GM19043 (cell line): ENCODE results near the gene CDC25A.

ENCODE experiments used
- ATAC-seq: cut with Tn5 transposase; IDR thresholded peaks from one replicate; pipeline ENCODE4 v1.9.1; 2021; ENCODE audit warnings: low read depth; ENCODE audit not compliant: unreplicated experiment

CDC25A gene

DNA sequence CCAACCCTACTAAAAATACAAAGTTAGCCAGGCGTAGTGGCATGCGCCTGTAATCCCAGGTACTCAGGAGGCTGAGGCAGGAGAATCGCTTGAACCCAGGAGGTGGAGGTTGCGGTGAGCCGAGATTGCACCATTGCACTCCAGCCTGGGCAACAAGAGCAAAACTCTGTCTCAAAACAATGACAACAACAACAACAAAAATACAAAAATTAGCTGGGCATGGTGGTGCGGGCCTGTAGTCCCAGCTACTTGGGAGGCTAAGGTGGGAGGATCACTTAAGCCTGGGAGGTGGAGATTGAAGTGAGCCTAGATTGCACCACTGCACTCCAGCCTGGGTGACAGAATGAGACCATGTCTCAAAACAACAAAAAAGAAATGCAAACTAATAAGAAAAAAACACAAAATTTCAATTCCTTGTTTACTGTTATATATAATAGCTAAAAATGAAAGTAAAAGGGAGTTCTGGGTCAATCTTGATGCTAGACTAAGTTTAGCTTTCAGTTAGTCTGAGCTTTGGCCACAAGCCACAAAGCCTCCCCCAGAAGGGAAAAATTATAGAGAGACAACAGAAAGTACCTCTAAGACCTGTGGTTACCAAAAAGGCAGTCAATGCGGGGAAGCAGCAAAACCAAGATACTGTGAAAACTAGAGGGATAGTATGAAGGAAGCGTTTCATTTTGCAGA is 76.0 kb downstream of the CDC25A start:
- peak; percentile 95 for ATAC-seq

DNA sequence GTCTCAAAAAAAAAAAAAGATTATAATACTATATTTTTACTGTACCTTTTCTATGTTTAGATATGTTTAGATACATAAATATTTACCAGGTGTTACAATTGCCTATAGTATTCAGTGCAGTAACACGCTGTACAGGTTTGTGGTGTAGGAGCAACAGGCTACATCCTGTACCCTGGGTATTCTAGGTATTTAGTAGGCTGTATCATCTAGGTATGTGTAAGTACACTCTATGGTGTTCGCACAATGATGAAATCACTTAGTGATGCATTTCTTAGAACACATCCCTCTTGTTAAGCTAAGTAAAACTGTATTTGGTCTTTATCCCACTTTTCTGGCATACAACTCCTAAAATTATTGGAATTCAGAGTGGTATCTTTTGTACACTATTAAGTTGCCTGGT is 77.8 kb downstream of the CDC25A start:
- no peak for ATAC-seq

DNA sequence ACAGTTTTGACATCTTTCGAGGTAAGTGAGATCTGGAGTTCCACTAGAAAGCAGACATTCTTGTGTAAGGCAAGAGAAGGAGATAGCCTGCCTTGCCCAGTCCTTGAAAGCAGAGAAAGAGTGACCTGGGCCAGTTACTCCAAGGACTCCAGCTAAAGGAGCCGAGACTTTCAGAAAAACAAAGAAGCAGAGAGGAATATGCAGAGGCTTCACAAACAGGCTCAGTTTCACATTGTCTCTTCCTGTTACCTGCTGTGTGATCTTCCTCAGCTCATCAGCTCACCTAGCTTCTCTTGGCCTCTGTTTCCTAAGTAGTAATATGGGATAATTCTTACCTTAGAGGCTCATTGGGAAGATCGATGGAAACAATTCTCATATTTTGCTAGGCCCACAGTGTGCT is 81.0 kb downstream of the CDC25A start:
- ATAC-seq = no peak
